Measurements from ENCODE around the gene SFMBT2.
"Not testable (repeated sequence)": the region's sequence is repeated elsewhere in the genome, so short reads cannot be mapped to it uniquely, and the experiment has no call there.

SFMBT2 gene

GRCh38 chr10:7312488-7312857 lies 98.4 kb downstream of the SFMBT2 start:
- Histone ChIP-seq H3K9me3 (ENCODE audit: insufficient read depth, low read length) (no peaks in the 10 kb centered on the region), H3K4me3 (ENCODE audit: insufficient read length, low read depth) (no peak overlapping the region), H3K27me3 (ENCODE audit: insufficient read depth, insufficient read length) (no peaks in the 10 kb centered on the region), H3K9ac (ENCODE audit: insufficient read length, low read depth) (no peak overlapping the region), H3K4me1 (ENCODE audit: insufficient read depth, insufficient read length) (no peaks in the 10 kb centered on the region), H3K36me3 (ENCODE audit: insufficient read depth, insufficient read length, low read length) (no peaks in the 10 kb centered on the region)
- TF ChIP-seq ZNF274 (IDR thresholded peaks at IDR 0.05; ENCODE audit: low read depth, low read length) (no peak), SUZ12 (IDR thresholded peaks at IDR 0.05; ENCODE audit: extremely low read depth, insufficient read depth, insufficient read length) (no peak), YY1 (IDR thresholded peaks at IDR 0.05; ENCODE audit: insufficient read depth, insufficient read length) (no peak)
- no peak for DNase-seq (ENCODE audit: low read depth, low spot score)

- H3K36me3 ChIP-seq (ENCODE audit: insufficient read depth, insufficient read length, low read length); DNase-seq (ENCODE audit: low read depth, low spot score); H3K9ac ChIP-seq (ENCODE audit: insufficient read length, low read depth); H3K27me3 ChIP-seq (ENCODE audit: insufficient read depth, insufficient read length); H3K9me3 ChIP-seq (ENCODE audit: insufficient read depth, low read length); H3K4me1 ChIP-seq (ENCODE audit: insufficient read depth, insufficient read length); H3K4me3 ChIP-seq (ENCODE audit: insufficient read length, low read depth): not testable (repeated sequence)
These were observed 98.9 kb downstream of the SFMBT2 start for GRCh38 chr10:7311850-7312487.

- no peak for DNase-seq (ENCODE audit: low read depth, low spot score)
- Histone ChIP-seq H3K27me3 (ENCODE audit: insufficient read depth, insufficient read length) (no peaks in the 10 kb centered on the region), H3K4me1 (ENCODE audit: insufficient read depth, insufficient read length) (no peaks in the 10 kb centered on the region), H3K9me3 (ENCODE audit: insufficient read depth, low read length) (no peaks in the 10 kb centered on the region), H3K9ac (ENCODE audit: insufficient read length, low read depth) (no peak overlapping the region), H3K4me3 (ENCODE audit: insufficient read length, low read depth) (no peak overlapping the region), H3K36me3 (ENCODE audit: insufficient read depth, insufficient read length, low read length) (no peaks in the 10 kb centered on the region)
- TF ChIP-seq SUZ12 (IDR thresholded peaks at IDR 0.05; ENCODE audit: extremely low read depth, insufficient read depth, insufficient read length): no peak
- TF ChIP-seq YY1 (IDR thresholded peaks at IDR 0.05; ENCODE audit: insufficient read depth, insufficient read length): no peak
- no peak for TF ChIP-seq ZNF274 (IDR thresholded peaks at IDR 0.05; ENCODE audit: low read depth, low read length)
These were observed 99.5 kb downstream of the SFMBT2 start for GRCh38 chr10:7311218-7311849.

- no peak for TF ChIP-seq YY1 (IDR thresholded peaks at IDR 0.05; ENCODE audit: insufficient read depth, insufficient read length)
- TF ChIP-seq ZNF274 (IDR thresholded peaks at IDR 0.05; ENCODE audit: low read depth, low read length): no peak
- no peak for TF ChIP-seq SUZ12 (IDR thresholded peaks at IDR 0.05; ENCODE audit: extremely low read depth, insufficient read depth, insufficient read length)
- DNase-seq (ENCODE audit: low read depth, low spot score): no peak
- Histone ChIP-seq H3K9me3 (ENCODE audit: insufficient read depth, low read length) (no peaks in the 10 kb centered on the region), H3K4me3 (ENCODE audit: insufficient read length, low read depth) (no peak overlapping the region), H3K36me3 (ENCODE audit: insufficient read depth, insufficient read length, low read length) (no peaks in the 10 kb centered on the region), H3K4me1 (ENCODE audit: insufficient read depth, insufficient read length) (no peaks in the 10 kb centered on the region), H3K9ac (ENCODE audit: insufficient read length, low read depth) (no peak overlapping the region), H3K27me3 (ENCODE audit: insufficient read depth, insufficient read length) (no peaks in the 10 kb centered on the region)
These were observed 100.8 kb downstream of the SFMBT2 start for GRCh38 chr10:7310076-7310475.

- Histone ChIP-seq H3K9me3 (ENCODE audit: insufficient read depth, low read length) (no peaks in the 10 kb centered on the region), H3K4me1 (ENCODE audit: insufficient read depth, insufficient read length) (no peaks in the 10 kb centered on the region), H3K4me3 (ENCODE audit: insufficient read length, low read depth) (no peak overlapping the region), H3K36me3 (ENCODE audit: insufficient read depth, insufficient read length, low read length) (no peaks in the 10 kb centered on the region), H3K9ac (ENCODE audit: insufficient read length, low read depth) (no peak overlapping the region), H3K27me3 (ENCODE audit: insufficient read depth, insufficient read length) (no peaks in the 10 kb centered on the region)
- TF ChIP-seq ZNF274 (IDR thresholded peaks at IDR 0.05; ENCODE audit: low read depth, low read length) (no peak), SUZ12 (IDR thresholded peaks at IDR 0.05; ENCODE audit: extremely low read depth, insufficient read depth, insufficient read length) (no peak), YY1 (IDR thresholded peaks at IDR 0.05; ENCODE audit: insufficient read depth, insufficient read length) (no peak)
- no peak for DNase-seq (ENCODE audit: low read depth, low spot score)
These were observed 102.0 kb downstream of the SFMBT2 start for GRCh38 chr10:7308826-7309225.

- H3K4me1 ChIP-seq (ENCODE audit: insufficient read depth, insufficient read length): no peaks in the 10 kb centered on the region
- TF ChIP-seq ZNF274 (IDR thresholded peaks at IDR 0.05; ENCODE audit: low read depth, low read length) (no peak), YY1 (IDR thresholded peaks at IDR 0.05; ENCODE audit: insufficient read depth, insufficient read length) (no peak), SUZ12 (IDR thresholded peaks at IDR 0.05; ENCODE audit: extremely low read depth, insufficient read depth, insufficient read length) (no peak)
These were observed 104.2 kb downstream of the SFMBT2 start for GRCh38 chr10:7306616-7307015.

GRCh38 chr10:7306147-7306546 lies 104.7 kb downstream of the SFMBT2 start:
- TF ChIP-seq SUZ12 (IDR thresholded peaks at IDR 0.05; ENCODE audit: extremely low read depth, insufficient read depth, insufficient read length) (no peak), ZNF274 (IDR thresholded peaks at IDR 0.05; ENCODE audit: low read depth, low read length) (no peak)
- H3K27me3 ChIP-seq (ENCODE audit: insufficient read depth, insufficient read length): no peaks in the 10 kb centered on the region
- no peak for DNase-seq (ENCODE audit: low read depth, low spot score)
- H3K4me3 ChIP-seq (ENCODE audit: insufficient read length, low read depth): no peak overlapping the region
- no peaks in the 10 kb centered on the region for H3K4me1 ChIP-seq (ENCODE audit: insufficient read depth, insufficient read length)
- H3K9ac ChIP-seq (ENCODE audit: insufficient read length, low read depth): no peak overlapping the region
- H3K9me3 ChIP-seq (ENCODE audit: insufficient read depth, low read length): no peaks in the 10 kb centered on the region
- no peaks in the 10 kb centered on the region for H3K36me3 ChIP-seq (ENCODE audit: insufficient read depth, insufficient read length, low read length)

More at GRCh38 chr10:7306616-7307015, 104.2 kb downstream of the SFMBT2 start:
- Histone ChIP-seq H3K36me3 (ENCODE audit: insufficient read depth, insufficient read length, low read length) (no peaks in the 10 kb centered on the region), H3K9me3 (ENCODE audit: insufficient read depth, low read length) (no peaks in the 10 kb centered on the region), H3K4me3 (ENCODE audit: insufficient read length, low read depth) (no peak overlapping the region), H3K9ac (ENCODE audit: insufficient read length, low read depth) (no peak overlapping the region), H3K27me3 (ENCODE audit: insufficient read depth, insufficient read length) (no peaks in the 10 kb centered on the region)
- DNase-seq (ENCODE audit: low read depth, low spot score): no peak

Measured in NT2/D1 (cell line).